ENCODE measurements around the gene PIP4K2B. TPM values are rescaled to one million over a fixed set of nuclear protein-coding genes. Genes with fewer than 3 reads are reported as not detected.

The PIP4K2B gene
- total RNA-seq, 1 experiment from 2014 or later, result 42.3 TPM

GRCh38 chr17:38735161-38735997 lies 64.0 kb downstream of the PIP4K2B start:
- Histone ChIP-seq H3K27ac (ENCODE audit: low read length) (peak overlapping the region; percentile 51; the same call in 1 of the 2 replicates), H3K36me3 (ENCODE audit: control insufficient read depth, insufficient read depth, low read length) (no peaks in the 10 kb centered on the region; the same call in 1 of the 2 replicates), H3K9me3 (ENCODE audit: control insufficient read depth, insufficient read depth, low read depth, low read length) (no peaks in the 10 kb centered on the region), H3K4me1 (ENCODE audit: control insufficient read depth, insufficient read depth, low read length) (peaks cover 35% of the 10 kb centered on the region), H3K27me3 (ENCODE audit: control insufficient read depth, insufficient read depth, low read length) (no peaks in the 10 kb centered on the region), H3K4me3 (ENCODE audit: low read depth in 2 of 2, low read length in 2 of 2) (no peak overlapping the region)
- ChIA-PET POLR2A (no interaction called here), CTCF (interaction anchor here (0.6 to 1.2 kb wide), 8 partner anchors 27 to 187 kb away, joined by 3 to 12 read pairs (median 8); partner anchors contain the start of gene EPOP)
- intact Hi-C loops (cut with micrococcal nuclease; ENCODE audit: unreplicated experiment) (no loop called here), in situ Hi-C loops (cut with HindIII; ENCODE audit: low pct_unique_long_range_greater_than_20kb, low sequenced_read_pairs) (no loop called here)
- no TSS peak for BruUV-seq (replicated peaks)
- peak; percentile 31 for ATAC-seq
- TF ChIP-seq SIN3A (IDR thresholded peaks at IDR 0.05; ENCODE audit: borderline replicate concordance, insufficient read depth, low read depth, low read length), result no peak
- peak; percentile 85 for TF ChIP-seq CTCF (IDR thresholded peaks at IDR 0.05)
- no peak for TF ChIP-seq POLR2AphosphoS5 (IDR thresholded peaks at IDR 0.05; ENCODE audit: low read depth, low read length)
- TF ChIP-seq TCF7L2 (IDR thresholded peaks at IDR 0.05; ENCODE audit: low read depth, low read length), result no peak
- no peak for TF ChIP-seq REST (IDR thresholded peaks at IDR 0.05; ENCODE audit: insufficient read depth in 1 of 2, low read depth in 2 of 2, low read length in 1 of 2)
- DNase-seq (ENCODE audit: low read depth, low spot score), result no peak

GRCh38 chr17:38733982-38734973 lies 65.1 kb downstream of the PIP4K2B start:
- peaks cover 36% of the 10 kb centered on the region for H3K4me1 ChIP-seq (ENCODE audit: control insufficient read depth, insufficient read depth, low read length)
- DNase-seq (ENCODE audit: low read depth, low spot score) (no peak), ATAC-seq (peak; percentile 46; the same call in 1 of the 2 replicates)
- in situ Hi-C loops (cut with HindIII; ENCODE audit: low pct_unique_long_range_greater_than_20kb, low sequenced_read_pairs) (no loop called here), intact Hi-C loops (cut with micrococcal nuclease; ENCODE audit: unreplicated experiment) (loop anchor here (5.0 kb wide), 1 partner anchor 57 kb away; no protein-coding TSS in a partner anchor)
- H3K27me3 ChIP-seq (ENCODE audit: control insufficient read depth, insufficient read depth, low read length), result no peaks in the 10 kb centered on the region
- TSS peak; percentile 75 for BruUV-seq (replicated peaks)
- H3K27ac ChIP-seq (ENCODE audit: low read length), result no peak overlapping the region; the same call in none of the 2 replicates
- no peaks in the 10 kb centered on the region; the same call in 1 of the 2 replicates for H3K36me3 ChIP-seq (ENCODE audit: control insufficient read depth, insufficient read depth, low read length)
- H3K9me3 ChIP-seq (ENCODE audit: control insufficient read depth, insufficient read depth, low read depth, low read length), result no peaks in the 10 kb centered on the region
- ChIA-PET CTCF (interaction anchor here (0.5 to 1.2 kb wide), 7 partner anchors 36 to 322 kb away, joined by 3 to 11 read pairs (median 5); partner anchors contain the start of gene EPOP), POLR2A (interaction anchor here (0.7 kb wide), 1 partner anchor 15 kb away, joined by 5 read pairs; no protein-coding TSS in a partner anchor)
- no peak overlapping the region for H3K4me3 ChIP-seq (ENCODE audit: low read depth in 2 of 2, low read length in 2 of 2)
- peak; percentile 58 for TF ChIP-seq CTCF (IDR thresholded peaks at IDR 0.05)
- peak; percentile 44; the same call in 1 of the 2 replicates for TF ChIP-seq POLR2AphosphoS5 (IDR thresholded peaks at IDR 0.05; ENCODE audit: low read depth, low read length)
- TF ChIP-seq SIN3A (IDR thresholded peaks at IDR 0.05; ENCODE audit: borderline replicate concordance, insufficient read depth, low read depth, low read length), result no peak

Measured in Panc1 (cell line).